ENCODE measurements around the gene SMIM44. TPM values are rescaled to one million over a fixed set of nuclear protein-coding genes. Genes with fewer than 3 reads are reported as not detected.

SMIM44 gene
- total RNA-seq, 1 donor from 2014 or later = 1.0 TPM

DNA sequence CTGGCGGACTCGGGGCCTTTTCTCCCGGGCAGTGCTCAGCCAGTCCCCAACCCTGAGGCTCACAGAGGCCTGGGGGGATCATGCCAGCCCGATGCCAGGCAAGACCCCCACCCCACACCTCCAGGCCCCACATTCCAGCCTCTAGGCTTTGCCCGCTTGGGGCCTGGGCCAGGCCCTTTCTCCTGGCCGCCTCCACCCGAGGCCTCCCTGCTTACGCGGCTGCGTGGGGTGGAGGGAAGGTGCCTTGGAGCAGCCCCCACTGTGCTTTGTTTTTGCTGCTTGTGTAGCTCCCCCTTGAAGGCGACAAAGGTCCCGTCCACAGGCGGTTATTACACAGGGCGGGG is 41.3 kb downstream of the SMIM44 start:
- TF ChIP-seq, protein P1, sequence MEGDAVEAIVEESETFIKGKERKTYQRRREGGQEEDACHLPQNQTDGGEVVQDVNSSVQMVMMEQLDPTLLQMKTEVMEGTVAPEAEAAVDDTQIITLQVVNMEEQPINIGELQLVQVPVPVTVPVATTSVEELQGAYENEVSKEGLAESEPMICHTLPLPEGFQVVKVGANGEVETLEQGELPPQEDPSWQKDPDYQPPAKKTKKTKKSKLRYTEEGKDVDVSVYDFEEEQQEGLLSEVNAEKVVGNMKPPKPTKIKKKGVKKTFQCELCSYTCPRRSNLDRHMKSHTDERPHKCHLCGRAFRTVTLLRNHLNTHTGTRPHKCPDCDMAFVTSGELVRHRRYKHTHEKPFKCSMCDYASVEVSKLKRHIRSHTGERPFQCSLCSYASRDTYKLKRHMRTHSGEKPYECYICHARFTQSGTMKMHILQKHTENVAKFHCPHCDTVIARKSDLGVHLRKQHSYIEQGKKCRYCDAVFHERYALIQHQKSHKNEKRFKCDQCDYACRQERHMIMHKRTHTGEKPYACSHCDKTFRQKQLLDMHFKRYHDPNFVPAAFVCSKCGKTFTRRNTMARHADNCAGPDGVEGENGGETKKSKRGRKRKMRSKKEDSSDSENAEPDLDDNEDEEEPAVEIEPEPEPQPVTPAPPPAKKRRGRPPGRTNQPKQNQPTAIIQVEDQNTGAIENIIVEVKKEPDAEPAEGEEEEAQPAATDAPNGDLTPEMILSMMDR (conservative IDR thresholded peaks at IDR 0.05; ENCODE audit: low read depth, low read length) = no peak
- no peak for DNase-seq (ENCODE audit: low read depth)

DNA sequence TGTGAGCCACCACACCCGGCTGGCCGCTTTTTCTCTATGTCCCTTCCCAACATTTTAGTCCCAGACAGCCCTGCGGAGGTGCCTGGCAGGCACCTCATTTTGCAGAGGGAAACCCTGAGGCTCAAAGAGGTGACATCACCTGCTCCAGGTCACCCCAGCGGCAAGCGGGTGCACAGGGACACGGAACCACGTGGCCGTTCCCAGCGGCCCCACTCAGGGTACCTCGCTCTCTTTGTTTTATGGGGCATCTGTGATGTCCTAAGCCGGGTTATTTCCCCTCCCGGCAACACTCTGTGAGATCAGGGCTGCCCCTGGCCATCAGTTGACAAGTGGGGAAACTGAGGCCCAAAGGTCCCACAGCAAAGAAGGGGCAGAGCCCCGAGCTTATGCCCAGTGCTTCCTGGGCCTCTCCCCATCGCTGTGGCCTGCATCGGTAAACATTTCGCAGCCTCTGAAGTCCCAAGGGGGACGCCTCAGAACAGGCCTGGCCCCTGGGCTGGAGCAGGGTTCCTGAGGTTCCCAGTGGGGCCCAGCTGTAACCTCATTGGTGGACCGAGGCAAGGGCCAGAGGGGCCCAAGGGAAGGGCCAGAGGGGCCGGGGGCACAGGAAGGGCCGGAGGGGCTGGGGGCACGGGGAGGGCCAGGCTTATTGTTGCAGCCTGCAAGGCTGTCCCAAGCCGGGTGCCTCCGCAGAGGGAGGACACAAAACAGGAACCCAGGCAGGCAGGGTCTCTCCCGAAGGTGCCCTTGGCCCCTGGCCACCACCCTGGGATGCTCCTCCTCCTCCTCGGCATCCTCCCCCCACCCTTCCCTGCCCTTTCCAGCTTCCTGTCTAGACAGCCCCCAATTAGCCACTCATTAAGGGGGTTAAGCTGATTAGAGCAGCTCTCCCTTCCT is 41.9 kb downstream of the SMIM44 start:
- TF ChIP-seq, protein P1 (conservative IDR thresholded peaks at IDR 0.05; ENCODE audit: low read depth, low read length) = no peak
- H3K4me3 ChIP-seq (ENCODE audit: low read depth, low read length) = no peak overlapping the region
- DNase-seq (ENCODE audit: low read depth) = no peak

More for the DNA sequence above, 41.3 kb downstream of the SMIM44 start:
- H3K4me3 ChIP-seq (ENCODE audit: low read depth, low read length) = no peak overlapping the region

- DNase-seq (ENCODE audit: low read depth) = no peak
- TF ChIP-seq, protein P1 (conservative IDR thresholded peaks at IDR 0.05; ENCODE audit: low read depth, low read length) = peak; percentile 66
- H3K4me3 ChIP-seq (ENCODE audit: low read depth, low read length) = no peak overlapping the region
Measured at GRCh38 chr19:3440082-3440481, 43.2 kb downstream of the SMIM44 start.

DNA sequence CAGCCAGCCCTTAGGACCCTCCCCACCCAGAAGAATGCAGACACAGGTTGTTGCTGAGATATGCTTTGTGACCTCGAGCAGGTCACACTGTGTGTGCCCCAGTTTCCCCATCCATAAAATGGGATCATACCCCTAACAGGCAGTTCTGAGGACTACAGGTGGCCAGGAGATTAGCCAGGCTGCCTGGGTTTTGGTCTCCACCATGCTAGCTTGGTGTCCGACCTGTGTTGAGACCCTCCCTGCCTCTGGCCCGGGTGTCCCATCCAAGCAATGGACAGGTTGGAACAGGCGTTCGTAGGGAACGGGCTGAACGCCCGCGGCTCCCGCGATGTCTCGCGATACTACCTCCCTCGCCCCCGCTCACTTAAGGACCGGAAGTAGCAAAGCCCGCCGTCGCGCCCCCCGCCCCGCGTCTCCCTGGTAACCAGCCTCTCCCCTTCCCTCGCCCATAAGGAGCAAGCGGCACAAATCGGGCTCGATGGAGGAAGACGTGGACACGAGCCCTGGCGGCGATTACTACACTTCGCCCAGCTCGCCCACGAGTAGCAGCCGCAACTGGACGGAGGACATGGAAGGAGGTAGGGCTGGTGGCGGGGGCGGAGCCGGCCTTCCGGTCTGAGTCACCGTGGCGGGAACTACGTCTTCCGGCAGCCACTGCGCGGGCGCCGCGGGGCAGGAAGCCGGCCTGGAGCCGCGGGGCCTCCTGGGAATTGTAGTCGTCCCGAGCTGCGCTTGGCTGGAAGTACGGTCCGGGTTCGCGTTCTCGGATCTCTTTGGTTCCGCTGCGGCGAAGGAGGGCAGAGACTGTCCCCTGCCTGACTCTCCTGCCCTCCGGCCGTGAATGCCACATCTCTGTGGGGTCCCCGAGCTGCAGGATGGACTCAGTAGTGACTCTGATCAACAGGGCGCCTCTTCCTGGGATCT is 48.3 kb downstream of the SMIM44 start:
- peak; percentile 41 for DNase-seq (ENCODE audit: low read depth)
- H3K4me3 ChIP-seq (ENCODE audit: low read depth, low read length) = peak overlapping the region; percentile 55
- TF ChIP-seq, protein P1 (conservative IDR thresholded peaks at IDR 0.05; ENCODE audit: low read depth, low read length) = no peak

DNA sequence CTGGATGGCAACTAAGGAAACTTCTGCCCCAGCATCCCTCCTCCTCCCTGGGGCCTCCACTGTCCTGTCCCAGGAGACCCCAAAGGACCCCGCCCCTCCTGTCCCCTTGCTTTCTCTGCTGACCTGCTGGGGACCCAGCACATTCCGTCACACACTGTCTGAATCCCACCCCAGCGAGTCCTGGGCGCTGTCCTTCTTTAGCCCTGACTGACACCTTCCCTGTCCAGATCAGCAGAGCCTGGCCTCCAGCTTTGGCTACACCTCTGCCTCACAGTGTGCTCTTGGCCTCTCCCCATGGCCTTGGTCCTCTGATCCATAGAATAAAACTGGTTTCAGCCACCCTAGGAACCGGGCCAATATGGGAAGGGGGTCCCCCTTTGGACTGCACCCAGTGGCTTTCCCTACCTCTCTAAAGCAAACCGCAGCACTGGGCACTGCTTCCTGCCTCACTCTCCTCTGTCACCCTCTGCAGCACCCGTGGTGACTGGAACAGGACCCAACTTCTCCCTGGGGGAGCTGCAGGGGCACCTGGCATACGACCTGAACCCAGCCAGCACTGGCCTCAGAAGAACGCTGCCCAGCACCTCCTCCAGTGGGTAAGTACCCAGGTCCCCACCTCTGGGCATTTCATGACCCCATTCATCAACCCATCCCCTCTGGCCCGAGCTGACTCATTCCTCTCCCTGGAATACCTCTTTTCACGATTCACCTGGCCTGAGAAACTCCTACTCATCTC is 49.3 kb downstream of the SMIM44 start:
- peak overlapping the region; percentile 55 for H3K4me3 ChIP-seq (ENCODE audit: low read depth, low read length)
- no peak for DNase-seq (ENCODE audit: low read depth)
- TF ChIP-seq, protein P1 (conservative IDR thresholded peaks at IDR 0.05; ENCODE audit: low read depth, low read length) = no peak

DNA sequence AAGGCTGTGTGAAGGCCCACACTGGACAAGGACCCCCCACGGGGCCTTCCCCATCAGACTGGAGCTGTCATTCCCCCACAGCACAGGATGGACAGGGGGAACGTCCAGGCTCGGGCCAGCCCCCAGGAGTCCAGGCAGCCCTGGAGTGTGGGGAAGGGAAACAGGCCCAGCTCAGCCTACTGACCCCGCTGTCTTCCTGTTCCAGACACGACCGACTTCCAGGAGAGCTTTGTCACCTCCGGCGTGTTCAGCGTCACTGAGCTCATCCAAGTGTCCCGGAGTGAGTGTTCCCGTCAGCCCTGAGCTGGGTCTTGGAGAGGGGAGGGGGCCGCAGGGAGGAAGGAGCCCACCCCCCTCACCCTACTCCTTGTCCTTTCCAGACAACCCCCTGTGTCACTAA is 49.9 kb downstream of the SMIM44 start:
- TF ChIP-seq, protein P1 (conservative IDR thresholded peaks at IDR 0.05; ENCODE audit: low read depth, low read length) = no peak
- no peak overlapping the region for H3K4me3 ChIP-seq (ENCODE audit: low read depth, low read length)
- no peak for DNase-seq (ENCODE audit: low read depth)
